Stimulated activated CD4-positive, alpha-beta T cell treated with anti-CD3 and anti-CD28 coated beads, Interleukin-4, amount 100 ng/mL, for 4 hours (primary cell): Measurements from ENCODE around the gene WDR53.
"Not testable (repeated sequence)": the region's sequence is repeated elsewhere in the genome, so short reads cannot be mapped to it uniquely, and the experiment has no call there.

Experiments
- DNase-seq, 2 experiments: peaks; one replicate each; pipeline ENCODE4 v3.0.0-alpha.2; 2020

The WDR53 gene

DNA sequence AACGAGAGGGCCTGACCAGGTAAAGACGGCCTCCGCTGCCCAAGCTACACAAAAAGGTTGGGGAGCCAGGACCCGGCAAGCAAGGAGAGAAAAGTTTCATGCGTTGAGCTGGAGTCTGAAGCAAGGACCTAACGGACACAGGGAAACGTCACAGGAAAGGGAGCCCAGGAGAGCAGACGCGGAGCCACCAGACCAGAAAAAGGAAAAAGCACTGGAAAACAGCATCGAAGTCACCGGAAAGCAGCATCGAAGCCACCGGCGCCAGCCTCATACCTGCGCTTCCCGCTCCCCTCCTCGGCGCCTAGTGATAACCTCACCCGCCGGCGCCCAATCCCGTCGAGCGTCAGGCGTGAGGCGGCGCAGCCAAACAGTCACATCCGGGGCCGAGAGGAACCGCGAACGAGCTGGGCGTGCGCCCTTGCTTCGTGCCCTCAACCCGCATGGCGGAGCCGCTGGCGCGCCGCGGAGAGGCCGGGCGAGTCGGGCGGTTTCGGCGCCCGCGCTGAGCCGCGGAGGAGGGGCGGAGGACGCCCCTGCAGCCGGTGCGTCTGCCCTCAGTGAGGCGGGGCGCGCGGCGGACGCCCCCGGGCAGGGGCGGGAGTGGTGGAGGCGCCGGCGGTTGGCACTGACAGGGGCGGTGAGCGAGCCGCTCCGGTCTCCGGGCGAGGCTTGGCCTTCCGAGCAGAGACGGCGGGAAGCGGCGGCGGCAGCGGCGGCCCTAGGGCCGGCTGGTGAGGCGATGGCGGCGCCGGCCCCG lies at the start of gene WDR53, which contains the start of gene FBXO45:
WDR53 (minus strand) TSS at position 309 of the 757 bp plus-strand sequence. CDS start 7,079 bp downstream, outside the sequence.
FBXO45 (plus strand) TSS at position 415 of the 757 bp plus-strand sequence; CDS start at position 740, 325 bp downstream.
- DNase-seq: peak; percentile 92 to 96

DNA sequence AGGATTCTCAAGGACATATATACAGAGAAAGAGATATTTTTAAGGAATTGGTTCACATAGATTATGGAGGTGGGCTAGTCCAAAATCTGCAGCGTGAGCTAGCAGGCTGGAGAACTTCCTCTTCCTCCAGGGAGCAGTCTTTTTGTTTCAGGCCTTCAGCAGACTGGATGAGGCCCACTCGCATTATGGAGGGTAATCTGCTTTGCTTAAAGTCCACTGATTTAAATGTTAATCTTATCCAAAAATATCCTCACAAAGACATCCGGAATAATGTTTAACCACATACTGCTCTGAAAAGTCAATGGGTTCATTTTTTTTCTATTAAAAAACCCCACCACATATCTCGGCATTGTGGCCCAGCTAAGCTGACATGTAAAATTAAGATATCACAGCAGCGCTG lies 48.9 kb upstream of the WDR53 start:
- DNase-seq: no peak

DNA sequence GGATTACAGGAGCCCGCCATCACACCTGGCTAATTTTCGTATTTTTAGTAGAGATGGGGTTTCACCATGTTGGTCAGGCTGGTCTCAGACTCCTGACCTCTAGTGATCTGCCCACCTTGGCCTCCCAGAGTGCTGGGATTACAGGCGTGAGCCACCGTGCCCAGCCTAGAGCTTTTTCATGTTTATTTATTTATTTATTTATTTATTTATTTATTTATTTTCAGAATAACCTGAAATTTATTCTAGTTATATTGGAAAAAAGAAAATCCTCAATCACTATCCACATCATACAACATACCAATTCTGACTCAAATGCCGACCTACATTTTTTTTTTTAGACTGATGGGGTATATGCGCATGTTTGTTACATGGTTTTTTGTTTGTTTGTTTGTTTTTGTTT lies 46.9 kb upstream of the WDR53 start:
- not testable (repeated sequence) for DNase-seq

DNA sequence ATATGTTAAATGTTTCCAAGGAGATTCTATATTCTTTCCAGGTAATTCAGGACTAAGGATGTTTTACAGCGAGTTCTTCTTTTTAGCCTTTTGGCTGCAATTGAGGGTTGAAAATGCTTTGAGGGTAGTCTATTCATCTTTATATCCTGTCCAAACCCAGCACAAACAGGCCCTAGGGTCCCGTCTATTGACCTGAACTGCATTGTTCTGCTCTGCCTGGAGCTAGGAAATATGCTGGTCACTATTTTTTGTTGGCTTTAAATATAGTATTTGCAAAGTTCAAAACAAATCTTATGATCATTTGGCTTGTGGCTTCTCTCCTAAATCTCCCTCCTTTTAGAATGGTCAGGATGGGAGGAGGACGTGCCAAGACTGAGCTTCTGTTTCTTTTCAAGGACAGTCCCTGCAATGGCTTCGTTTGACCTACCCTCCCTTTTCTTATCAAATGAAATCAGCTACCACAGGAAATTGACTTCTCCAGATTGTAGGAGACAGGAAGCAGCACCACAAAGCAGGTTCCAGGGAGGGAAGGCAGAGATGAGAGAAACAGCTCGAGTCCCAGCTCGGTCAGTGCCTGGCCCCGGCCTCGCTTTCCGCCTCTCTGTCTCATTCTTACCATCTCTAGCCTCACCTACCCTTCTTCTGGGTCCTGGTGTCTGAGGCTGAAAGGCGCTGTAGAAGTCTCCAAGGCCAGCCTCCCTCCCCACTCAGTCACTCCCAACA lies 43.6 kb upstream of the WDR53 start:
- no peak for DNase-seq

DNA sequence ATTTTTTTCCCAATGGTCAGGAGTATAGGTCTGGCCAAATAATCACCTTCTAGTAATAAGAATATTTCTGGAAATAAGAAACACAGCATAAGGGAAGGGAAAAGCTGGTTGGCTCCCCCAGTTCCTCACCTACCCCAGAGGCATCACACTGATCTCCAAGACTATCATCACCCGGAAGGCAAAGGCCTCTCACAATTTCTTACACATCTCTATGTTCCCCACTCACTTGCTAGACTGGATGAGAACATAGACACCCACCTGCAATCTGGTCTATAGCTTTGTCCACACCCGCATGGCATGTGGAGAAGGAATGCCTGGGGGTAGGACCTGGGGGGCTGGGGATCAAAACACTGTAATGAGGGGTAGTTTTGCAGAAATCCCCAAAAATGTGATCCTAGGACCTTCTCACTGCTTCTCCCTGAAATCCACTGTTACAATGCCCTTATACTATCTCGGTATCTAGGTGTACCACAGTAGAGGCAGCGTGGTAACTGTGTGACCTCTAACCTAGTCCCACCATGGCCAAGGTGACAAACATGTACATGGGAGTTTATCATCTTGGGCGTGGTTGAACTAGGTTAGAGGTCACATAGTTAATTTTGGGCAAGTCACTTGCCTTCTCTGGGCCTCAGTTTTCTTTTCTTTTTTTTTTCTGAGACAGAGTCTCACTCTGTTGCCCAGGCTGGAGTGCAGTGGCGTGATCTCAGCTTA lies 41.6 kb upstream of the WDR53 start:
- DNase-seq: no peak

DNA sequence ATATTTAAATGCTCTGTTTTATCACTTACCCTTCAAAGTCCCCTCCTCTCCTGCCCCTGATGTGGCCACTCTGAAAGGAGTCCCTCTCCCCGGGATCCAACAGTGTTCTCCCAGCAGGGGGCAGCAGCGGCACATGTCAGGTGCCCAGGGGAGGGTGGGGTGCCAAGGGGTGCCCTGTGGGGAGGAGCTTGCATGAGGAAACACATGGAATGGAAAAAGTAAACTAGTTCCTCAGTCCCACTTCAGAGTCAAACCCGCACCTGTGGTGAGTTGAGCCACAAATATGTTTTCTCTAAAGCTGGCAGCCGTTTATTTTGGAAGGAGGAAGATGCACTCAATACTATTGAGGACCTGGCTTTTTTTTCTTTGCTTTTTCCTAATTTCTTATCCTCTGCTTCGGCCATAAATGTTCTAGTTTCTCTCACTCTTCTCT lies 41.0 kb upstream of the WDR53 start:
- peak; percentile 91 to 95 for DNase-seq

DNA sequence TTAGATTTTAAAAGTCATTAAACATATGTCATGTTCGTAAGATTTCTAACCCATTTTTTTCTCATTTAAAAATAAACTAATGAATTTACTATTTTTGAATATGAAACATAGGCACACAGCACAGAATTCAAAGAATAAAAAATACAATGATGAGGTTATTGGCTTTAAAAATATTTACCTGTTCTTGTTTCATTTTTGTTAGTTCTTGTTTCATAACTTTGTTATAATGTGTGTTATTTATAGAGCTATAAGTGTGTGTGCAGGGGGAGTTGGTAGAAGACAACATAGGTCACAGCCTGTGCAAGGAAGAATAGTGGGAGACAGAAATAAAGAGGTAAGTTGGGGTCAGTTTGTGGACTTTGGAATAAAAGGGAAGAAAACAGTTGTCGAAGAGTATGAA lies 40.3 kb upstream of the WDR53 start:
- DNase-seq: no peak

DNA sequence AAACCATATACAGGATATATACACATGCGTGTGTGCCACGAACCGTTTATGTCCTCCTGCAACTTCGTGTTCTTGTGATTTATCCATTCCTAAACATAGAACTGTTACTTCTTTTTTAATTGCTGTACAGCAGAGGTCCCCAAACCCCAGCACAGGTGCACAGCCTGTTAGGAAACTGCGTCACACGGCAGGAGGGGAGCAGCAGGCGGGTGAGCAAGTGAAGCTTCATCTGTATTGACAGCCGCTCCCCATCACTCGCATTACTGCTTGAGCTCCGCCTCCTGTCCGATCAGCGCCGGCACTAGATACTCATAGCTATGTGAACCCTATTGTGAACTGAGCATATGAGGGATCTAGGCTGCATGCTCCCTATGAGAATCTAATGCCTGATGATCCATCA lies 36.2 kb upstream of the WDR53 start:
- DNase-seq: peak; percentile 29 to 70

DNA sequence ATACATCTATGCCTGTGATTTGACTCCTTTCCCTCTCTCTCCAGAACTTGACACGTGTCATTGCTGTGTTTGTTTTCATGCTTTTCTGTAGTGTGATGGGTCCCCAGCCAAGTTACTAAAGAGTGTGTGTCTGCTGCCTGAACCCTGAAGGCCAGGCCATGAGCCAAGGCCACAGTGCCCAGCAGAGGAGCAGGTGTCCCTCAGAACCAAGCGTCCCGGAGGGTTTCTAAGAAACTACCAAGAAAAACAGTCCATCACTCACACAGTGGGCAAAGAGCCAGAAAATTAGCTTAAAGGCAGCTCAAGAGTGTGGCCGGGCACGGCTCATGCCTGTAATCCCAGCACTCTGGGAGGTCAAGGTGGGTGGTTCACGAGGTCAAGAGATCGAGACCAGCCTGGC lies 35.3 kb upstream of the WDR53 start:
- DNase-seq: no peak

DNA sequence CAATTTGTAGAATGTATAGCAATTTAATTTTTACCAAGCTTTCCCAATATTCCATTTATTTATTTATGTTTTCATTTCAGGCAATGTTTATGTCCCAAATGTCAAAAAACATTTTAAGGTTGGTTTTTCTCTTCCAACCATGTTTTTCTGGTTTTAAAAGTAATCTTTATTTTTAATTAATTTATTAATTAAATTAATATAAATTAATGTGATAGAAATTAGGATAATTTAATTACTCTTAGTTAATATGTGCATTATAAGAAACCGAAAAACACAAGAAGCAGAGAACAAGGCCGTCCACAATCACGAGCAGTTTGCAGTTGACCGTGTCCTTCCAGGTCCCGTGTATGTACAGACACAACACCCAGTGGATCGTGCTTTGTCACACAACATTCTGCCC lies 34.3 kb upstream of the WDR53 start:
- no peak for DNase-seq

DNA sequence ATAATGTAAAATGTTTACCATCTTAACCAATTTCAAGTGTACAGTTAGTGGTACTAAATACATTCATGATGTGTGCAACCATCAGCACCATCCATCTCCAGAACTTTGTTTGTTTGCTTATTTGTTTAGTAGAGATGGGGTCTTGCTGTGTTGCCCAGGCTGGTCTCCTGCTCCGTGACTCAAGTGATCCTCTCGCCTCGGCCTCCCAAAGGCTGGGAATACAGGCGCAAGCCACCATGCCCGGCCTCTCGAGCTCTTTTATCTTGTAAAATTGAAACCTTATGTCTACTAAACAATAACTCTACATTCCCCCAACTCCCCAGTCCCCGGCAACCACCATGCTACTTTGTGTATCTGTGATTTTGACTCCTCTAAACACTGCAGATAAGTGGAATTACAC lies 32.0 kb upstream of the WDR53 start:
- DNase-seq: no peak

DNA sequence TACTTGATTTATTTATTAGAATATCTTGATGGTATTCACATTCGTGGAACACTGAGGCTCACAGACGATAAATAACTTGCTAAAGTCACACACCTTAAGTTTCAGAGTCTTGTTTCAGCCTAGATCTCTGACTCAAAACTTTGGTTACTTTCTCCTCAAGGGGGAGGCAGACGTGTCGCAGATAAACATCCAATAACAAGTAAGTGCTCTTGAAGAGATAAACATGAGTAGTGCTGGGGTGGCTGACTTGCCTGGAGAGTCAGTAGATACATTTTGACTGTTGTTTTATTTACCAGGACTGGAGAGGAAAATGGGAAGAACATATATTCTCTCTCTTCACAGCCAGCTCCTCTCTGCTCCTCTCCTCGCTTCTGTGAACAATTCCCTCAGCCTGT lies 31.4 kb upstream of the WDR53 start:
- no peak for DNase-seq

DNA sequence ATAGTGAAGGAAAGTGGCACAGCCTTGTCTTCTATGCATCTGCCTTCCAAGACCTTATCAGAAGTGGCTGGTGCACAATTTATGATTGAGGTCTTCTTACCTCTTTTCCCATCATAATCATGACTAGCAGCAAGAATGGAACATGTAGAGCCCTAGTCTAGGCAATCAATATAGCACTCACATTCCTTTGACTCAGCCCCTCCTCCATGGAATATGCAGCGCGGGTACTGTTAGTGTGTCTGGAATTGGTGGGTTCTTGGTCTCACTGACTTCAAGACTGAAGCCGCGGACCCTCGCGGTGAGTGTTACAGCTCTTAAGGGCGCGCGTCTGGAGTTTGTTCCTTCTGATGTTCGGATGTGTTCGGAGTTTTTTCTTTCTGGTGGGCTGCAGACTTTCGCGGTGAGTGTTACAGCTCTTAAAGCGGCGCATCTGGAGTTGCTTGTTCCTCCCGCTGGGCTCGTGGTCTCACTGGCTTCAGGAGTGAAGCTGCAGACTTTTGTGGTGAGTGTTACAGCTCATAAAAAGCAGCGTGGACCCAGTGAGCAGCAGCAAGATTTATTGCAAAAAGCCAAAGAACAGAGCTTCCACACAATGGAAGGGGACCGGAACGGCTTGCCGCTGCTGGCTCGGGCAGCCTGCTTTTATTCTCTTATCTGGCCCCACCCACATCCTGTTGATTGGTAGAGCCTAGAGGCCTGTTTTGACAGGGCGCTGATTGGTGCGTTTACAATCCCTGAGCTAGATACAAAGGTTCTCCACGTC lies 29.8 kb upstream of the WDR53 start:
- peak in 1 of 2 experiments; percentile 15 for DNase-seq

DNA sequence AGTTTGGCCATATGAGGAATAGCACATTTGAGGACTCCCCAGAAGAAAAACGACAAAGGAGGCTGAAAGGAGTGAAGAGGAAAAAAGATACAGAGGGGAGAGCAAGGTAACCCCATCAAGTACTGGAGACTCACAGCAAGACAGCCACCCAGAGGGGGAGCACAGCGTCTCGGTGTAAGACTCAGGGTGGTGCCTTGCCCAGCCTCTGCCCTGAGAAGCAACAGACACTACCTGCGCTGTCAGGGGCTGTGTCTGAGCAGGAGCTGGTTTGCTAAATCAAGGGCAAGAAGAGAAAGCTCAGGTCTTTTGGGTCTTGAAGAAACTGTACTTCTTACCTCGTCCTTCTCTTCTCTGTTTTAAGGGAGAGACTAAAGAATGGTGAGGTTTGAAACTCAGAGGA lies 28.0 kb upstream of the WDR53 start:
- no peak for DNase-seq

DNA sequence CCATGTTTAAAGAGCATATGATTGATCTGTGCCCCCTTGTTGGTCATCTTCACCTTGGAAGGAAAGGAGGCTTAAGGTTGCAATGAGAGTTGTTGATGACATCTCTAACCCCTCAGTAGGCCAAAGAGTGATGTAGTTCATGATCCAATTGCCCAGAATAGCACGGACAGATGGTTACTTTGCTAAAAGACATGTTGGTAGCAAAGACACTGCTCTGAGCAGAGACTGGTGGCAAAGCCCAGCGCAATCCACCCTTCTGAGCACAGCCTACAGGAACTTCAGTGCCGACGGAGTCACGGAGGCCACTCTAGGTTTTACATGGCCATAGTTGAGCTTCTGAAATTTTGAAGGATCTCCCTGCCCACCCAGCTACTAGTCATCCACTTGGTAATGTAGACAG lies 21.9 kb upstream of the WDR53 start:
- no peak for DNase-seq

DNA sequence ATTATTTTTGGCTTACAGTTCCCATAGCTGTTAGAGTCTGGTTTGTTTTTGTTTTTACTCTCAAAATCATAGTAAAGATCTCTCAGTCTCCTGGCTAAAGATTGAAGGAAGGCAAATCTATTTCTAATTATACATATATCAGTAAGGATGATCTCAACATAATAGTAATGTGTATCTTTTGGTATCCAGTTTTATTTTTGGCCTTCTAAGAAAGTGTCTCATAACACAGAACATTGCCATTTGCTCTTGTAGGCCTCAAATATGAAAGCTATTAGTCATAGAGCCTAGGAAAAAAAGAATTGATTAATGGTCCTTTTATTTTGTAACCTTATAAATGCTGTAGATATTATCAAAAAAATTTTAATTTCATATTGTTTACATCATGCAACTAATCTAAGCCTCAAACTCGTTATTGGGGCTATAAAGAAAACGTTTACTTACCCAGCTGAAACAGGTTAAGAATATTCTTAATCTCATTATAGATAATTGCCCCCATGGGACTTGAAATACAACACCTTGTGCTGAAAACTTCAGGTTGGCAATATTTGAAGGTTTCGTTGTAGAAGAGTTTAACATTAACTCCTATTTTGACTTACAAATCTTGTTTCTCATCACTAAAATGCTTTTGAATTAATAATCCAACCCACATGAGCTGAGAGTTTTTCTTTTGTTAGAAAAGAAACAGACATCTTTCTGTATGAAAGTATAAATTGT lies 16.8 kb upstream of the WDR53 start:
- DNase-seq: no peak

DNA sequence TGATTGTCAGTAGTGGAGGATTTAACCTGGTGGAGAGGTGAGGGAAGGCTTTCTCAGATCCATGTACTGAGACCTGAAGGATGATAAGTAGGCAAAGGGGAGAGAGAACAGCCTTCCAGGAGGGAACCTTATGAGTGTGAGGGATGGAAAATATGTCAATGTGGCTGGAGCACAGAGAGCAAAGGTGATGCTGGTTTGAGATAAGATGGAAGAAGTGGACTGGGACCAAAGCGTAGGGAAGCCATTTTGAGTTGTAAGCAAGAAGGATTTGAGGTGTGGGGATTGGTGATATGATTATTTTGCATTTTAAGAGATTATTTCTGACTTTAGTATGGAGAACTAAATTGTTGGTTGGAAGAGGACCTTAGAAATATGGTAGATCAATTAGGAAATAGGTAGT lies 4.0 kb upstream of the WDR53 start:
- DNase-seq: no peak

DNA sequence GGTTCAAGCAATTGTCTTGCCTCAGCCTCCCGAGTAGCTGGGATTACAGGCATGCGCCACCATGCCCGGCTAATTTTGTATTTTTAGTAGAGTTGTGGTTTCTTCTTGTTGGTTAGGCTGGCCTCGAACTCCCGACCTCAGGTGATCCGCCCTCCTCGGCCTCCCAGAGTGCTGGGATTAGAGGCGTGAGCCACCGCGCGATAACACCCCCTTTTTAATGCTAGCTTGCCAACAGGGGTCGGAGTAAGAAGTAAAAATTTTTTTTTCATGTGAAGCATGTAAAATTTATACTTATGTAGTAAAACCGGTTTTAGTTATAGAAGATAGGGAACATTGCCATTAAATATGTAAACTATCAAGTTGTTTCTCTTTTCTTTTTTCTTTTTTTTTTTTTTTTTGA lies 2.0 kb upstream of the WDR53 start:
- not testable (repeated sequence) for DNase-seq

DNA sequence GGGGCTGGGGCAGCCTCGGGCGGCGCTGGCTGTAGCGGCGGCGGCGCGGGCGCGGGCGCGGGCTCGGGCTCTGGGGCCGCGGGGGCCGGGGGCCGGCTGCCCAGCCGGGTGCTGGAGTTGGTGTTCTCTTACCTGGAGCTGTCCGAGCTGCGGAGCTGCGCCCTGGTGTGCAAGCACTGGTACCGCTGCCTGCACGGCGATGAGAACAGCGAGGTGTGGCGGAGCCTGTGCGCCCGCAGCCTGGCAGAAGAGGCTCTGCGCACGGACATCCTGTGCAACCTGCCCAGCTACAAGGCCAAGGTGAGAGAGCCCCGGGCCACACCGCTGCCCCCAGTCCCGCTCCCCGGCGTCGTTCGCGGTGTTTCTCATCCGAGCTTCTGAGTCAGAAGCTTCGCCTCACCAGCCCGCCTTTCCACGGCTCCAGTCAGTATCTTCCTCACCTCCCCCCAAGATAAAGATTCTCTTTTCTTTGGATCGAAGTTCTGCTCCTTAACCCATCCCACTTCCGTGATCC lies 706 bp upstream of the WDR53 start:
- peak; percentile 22 to 37 for DNase-seq

DNA sequence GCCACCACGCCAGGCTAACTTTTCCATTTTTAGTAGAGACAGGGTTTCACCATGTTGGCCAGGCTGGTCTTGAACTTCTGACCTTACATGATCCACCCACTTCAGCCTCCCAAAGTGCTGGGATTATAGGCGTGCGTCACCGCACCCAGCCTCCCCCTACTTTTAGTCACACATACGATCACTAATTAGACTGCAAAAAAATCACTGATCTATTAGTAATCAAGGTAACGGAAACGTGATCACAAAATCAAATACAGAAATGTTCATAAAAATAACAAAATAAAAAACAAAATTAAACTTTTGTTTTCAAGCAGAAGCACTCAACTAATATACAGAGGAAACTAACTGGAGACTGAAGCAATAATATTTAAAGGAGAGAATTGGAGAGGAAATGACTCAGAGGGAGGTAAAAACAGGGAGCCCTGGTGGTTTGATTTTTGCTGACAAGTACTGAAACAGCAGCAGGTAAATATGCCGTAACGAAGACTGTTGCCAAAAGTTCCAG lies 4.6 kb downstream of the WDR53 start:
- DNase-seq: peak; percentile 5 to 9

DNA sequence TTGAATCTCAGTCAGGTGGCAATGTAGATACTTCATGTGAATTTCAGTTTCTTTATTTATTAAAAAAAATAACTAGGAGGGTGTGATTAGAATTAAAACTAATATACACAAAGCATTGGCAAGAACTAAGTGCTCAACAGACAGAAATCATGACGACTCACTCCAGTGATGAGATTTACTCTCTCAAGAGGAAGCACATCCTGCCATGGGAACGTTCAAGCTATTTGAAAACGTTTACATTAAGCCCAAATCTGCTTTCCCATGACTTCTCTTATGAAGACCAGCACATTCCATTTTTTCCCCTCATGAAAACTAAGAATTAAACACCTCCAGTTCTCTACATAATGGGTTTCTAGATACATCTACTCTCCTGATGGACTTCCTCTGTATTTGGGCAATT lies 8.5 kb downstream of the WDR53 start:
- no peak for DNase-seq

DNA sequence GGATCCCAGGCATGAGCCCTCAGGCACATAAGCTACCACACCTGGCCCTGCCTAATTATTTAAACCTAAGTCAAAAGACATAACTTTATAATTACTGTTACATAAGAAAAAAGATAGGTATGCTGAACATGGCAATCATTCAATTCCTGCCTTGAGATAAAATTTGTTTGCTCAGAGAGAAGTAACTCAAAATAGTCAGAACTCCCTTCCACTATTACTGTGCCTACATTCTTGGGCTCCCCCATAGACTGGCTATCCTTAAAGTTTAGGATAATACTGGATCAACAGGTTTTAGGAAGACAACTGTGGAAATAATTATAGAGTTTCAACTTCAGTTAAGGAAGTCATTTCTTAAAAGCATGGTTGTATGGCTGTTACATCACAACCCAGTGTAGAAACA lies 9.9 kb downstream of the WDR53 start:
- no peak for DNase-seq
